Measurements from ENCODE around the gene CREB3L4. TPM values are rescaled to one million over a fixed set of nuclear protein-coding genes. Genes with fewer than 3 reads are reported as not detected.

The CREB3L4 gene
- total and polyA plus RNA-seq, 2 donors = 17.7 to 26.2 TPM

DNA sequence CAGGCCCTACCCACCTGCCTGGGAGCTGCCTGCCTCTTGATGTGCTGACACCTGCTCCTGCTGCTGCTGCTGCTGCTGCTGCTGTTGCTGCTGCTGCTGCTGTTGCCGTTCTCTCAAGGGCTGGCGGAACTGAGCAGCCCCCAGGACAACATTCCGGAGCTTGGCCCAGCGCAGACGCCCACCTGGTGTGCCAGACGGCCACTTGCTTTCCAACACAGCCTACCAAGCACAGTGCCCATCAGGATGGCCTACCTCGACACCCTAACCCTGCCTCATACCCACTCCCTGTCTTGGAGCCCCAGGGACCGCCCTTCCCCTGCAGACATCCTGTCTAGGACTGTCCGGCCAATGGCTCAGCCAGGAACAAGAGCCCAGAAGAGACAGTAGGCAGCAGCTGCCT lies 33.0 kb upstream of the CREB3L4 start:
- no peak for DNase-seq (ENCODE audit: low read depth in 6 of 9, low spot score in 9 of 9)
- Histone ChIP-seq H3K36me3 (ENCODE audit: control insufficient read depth in 2 of 2, insufficient read depth in 2 of 2, low read length in 1 of 2) (peaks cover 74 to 84% of the 10 kb centered on the region in 2 donors), H3K27ac (ENCODE audit: low read depth in 1 of 2, low read length in 1 of 2) (no peak overlapping the region), H3K4me1 (ENCODE audit: control insufficient read depth in 2 of 2, insufficient read depth in 2 of 2, low read length in 2 of 2) (no peaks in the 10 kb centered on the region), H3K27me3 (ENCODE audit: control insufficient read depth in 2 of 2, insufficient read depth in 1 of 2, low read length in 1 of 2) (no peaks in the 10 kb centered on the region), H3K4me3 (ENCODE audit: low read length in 2 of 2) (no peak overlapping the region), H3K9me3 (ENCODE audit: control insufficient read depth in 2 of 2, insufficient read depth in 1 of 2, low read length in 1 of 2) (no peaks in the 10 kb centered on the region)
- WGBS = 99% methylated on average over 9 of the region's 9 CpGs

DNA sequence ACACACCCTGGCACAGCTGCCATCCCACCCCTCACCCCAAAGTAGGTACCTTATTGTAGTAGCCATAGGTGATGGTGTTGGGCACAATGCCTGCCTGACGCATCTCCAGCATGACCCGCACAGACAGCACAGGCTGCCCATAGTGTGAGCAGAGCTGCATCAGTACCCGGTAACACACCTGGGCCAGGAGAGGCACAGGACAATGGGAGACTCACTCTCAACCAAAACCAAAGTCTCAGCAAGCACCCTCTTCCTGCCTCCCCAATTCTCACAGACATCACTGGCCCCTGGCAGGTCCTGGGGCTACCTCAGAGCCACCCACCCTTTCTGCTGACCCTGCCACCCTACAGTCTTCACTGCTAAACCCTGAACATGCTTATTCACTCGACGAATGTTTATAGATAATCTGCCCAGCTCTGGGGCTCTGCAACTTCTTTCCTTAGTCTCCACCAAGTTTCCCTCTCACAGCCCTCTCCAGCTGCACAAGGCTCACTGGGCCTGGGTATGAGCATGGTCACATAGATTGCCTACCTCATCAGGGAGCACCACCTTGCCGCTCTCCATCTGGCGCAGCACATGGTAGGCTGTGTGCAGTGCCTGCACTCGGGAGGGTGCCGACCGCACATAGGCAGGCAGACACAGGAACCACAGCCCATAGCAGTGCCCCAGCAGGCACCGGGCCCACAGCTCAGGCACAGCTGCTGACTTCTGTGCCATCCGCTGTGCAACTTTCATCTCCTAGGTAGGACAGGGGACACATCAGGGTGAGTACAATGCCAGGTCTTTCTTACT lies 31.5 kb upstream of the CREB3L4 start:
- 98% methylated on average over 12 of the region's 12 CpGs for WGBS
- Histone ChIP-seq H3K9me3 (ENCODE audit: control insufficient read depth in 2 of 2, insufficient read depth in 1 of 2, low read length in 1 of 2) (no peaks in the 10 kb centered on the region), H3K27ac (ENCODE audit: low read depth in 1 of 2, low read length in 1 of 2) (no peak overlapping the region), H3K4me1 (ENCODE audit: control insufficient read depth in 2 of 2, insufficient read depth in 2 of 2, low read length in 2 of 2) (no peaks in the 10 kb centered on the region), H3K4me3 (ENCODE audit: low read length in 2 of 2) (no peak overlapping the region), H3K27me3 (ENCODE audit: control insufficient read depth in 2 of 2, insufficient read depth in 1 of 2, low read length in 1 of 2) (no peaks in the 10 kb centered on the region), H3K36me3 (ENCODE audit: control insufficient read depth in 2 of 2, insufficient read depth in 2 of 2, low read length in 1 of 2) (peaks cover 79 to 84% of the 10 kb centered on the region in 2 donors)
- DNase-seq (ENCODE audit: low read depth in 6 of 9, low spot score in 9 of 9) = no peak

DNA sequence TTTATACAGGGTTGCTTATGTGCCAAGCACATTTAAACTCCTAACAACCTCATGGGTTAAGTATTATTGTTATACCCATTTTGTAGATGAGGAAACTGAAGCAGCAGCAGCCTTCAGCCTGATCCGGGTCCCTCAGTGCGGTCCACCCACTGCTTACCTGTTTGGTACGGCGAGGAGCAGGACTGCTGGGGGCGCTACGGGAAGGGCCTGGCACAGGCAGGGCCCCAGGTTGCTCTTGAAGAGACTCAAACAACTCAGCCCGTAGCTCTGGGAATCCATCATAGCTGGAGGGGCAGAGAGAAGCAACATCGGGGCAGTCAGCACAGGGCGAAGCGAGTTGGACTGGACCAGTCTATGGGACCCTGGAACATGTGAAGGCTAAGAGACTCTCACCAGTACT lies 30.4 kb upstream of the CREB3L4 start:
- Histone ChIP-seq H3K4me3 (ENCODE audit: low read length in 2 of 2) (no peak overlapping the region), H3K27me3 (ENCODE audit: control insufficient read depth in 2 of 2, insufficient read depth in 1 of 2, low read length in 1 of 2) (no peaks in the 10 kb centered on the region), H3K27ac (ENCODE audit: low read depth in 1 of 2, low read length in 1 of 2) (no peak overlapping the region), H3K36me3 (ENCODE audit: control insufficient read depth in 2 of 2, insufficient read depth in 2 of 2, low read length in 1 of 2) (peaks cover 83 to 88% of the 10 kb centered on the region in 2 donors), H3K9me3 (ENCODE audit: control insufficient read depth in 2 of 2, insufficient read depth in 1 of 2, low read length in 1 of 2) (no peaks in the 10 kb centered on the region), H3K4me1 (ENCODE audit: control insufficient read depth in 2 of 2, insufficient read depth in 2 of 2, low read length in 2 of 2) (no peaks in the 10 kb centered on the region)
- WGBS = 98% methylated on average over 10 of the region's 10 CpGs
- no peak for DNase-seq (ENCODE audit: low read depth in 6 of 9, low spot score in 9 of 9)

GRCh38 chr1:153938996-153939395 lies 28.7 kb upstream of the CREB3L4 start:
- peaks cover 77 to 87% of the 10 kb centered on the region in 2 donors for H3K36me3 ChIP-seq (ENCODE audit: control insufficient read depth in 2 of 2, insufficient read depth in 2 of 2, low read length in 1 of 2)
- H3K27me3 ChIP-seq (ENCODE audit: control insufficient read depth in 2 of 2, insufficient read depth in 1 of 2, low read length in 1 of 2) = no peaks in the 10 kb centered on the region
- DNase-seq (ENCODE audit: low read depth in 6 of 9, low spot score in 9 of 9) = no peak
- no peaks in the 10 kb centered on the region for H3K9me3 ChIP-seq (ENCODE audit: control insufficient read depth in 2 of 2, insufficient read depth in 1 of 2, low read length in 1 of 2)
- H3K4me1 ChIP-seq (ENCODE audit: control insufficient read depth in 2 of 2, insufficient read depth in 2 of 2, low read length in 2 of 2) = peaks cover under 1 to 4% of the 10 kb centered on the region in 2 donors
- no peak overlapping the region for H3K4me3 ChIP-seq (ENCODE audit: low read length in 2 of 2)
- WGBS = over 99% methylated on average over 3 of the region's 3 CpGs
- H3K27ac ChIP-seq (ENCODE audit: low read depth in 1 of 2, low read length in 1 of 2) = no peak overlapping the region

- H3K36me3 ChIP-seq (ENCODE audit: control insufficient read depth in 2 of 2, insufficient read depth in 2 of 2, low read length in 1 of 2) = peaks cover 73 to 86% of the 10 kb centered on the region in 2 donors
- no peak overlapping the region for H3K4me3 ChIP-seq (ENCODE audit: low read length in 2 of 2)
- DNase-seq (ENCODE audit: low read depth in 6 of 9, low spot score in 9 of 9) = no peak
- 99% methylated on average over 12 of the region's 12 CpGs for WGBS
- H3K9me3 ChIP-seq (ENCODE audit: control insufficient read depth in 2 of 2, insufficient read depth in 1 of 2, low read length in 1 of 2) = no peaks in the 10 kb centered on the region
- H3K27me3 ChIP-seq (ENCODE audit: control insufficient read depth in 2 of 2, insufficient read depth in 1 of 2, low read length in 1 of 2) = no peaks in the 10 kb centered on the region
- H3K27ac ChIP-seq (ENCODE audit: low read depth in 1 of 2, low read length in 1 of 2) = no peak overlapping the region
- peaks cover 5 to 8% of the 10 kb centered on the region in 2 donors for H3K4me1 ChIP-seq (ENCODE audit: control insufficient read depth in 2 of 2, insufficient read depth in 2 of 2, low read length in 2 of 2)
Measured at GRCh38 chr1:153939476-153939875, 28.2 kb upstream of the CREB3L4 start.

DNA sequence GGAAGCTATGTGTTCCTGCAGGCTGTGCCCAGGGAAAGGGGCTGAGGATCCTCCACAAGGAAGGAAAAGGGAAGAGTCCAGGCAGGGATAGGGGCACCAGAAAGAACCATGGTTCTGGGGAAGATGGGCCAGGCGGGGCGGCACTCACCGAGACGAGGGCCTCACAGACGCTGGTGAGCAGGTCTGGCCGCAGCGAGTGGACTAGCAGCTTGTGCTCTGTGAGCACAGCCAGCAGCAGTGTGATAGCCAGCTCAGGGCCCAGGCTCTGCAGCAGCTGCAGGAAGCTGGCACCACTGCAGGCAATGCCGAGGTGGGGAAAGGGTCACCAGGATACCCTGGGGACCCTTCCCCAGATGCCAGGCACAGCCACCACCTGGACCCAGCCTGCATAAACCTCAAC lies 26.9 kb upstream of the CREB3L4 start:
- Histone ChIP-seq H3K27ac (ENCODE audit: low read depth in 1 of 2, low read length in 1 of 2) (no peak overlapping the region), H3K36me3 (ENCODE audit: control insufficient read depth in 2 of 2, insufficient read depth in 2 of 2, low read length in 1 of 2) (peaks cover 63 to 76% of the 10 kb centered on the region in 2 donors), H3K9me3 (ENCODE audit: control insufficient read depth in 2 of 2, insufficient read depth in 1 of 2, low read length in 1 of 2) (no peaks in the 10 kb centered on the region), H3K4me1 (ENCODE audit: control insufficient read depth in 2 of 2, insufficient read depth in 2 of 2, low read length in 2 of 2) (peaks cover 11 to 19% of the 10 kb centered on the region in 2 donors), H3K4me3 (ENCODE audit: low read length in 2 of 2) (no peak overlapping the region), H3K27me3 (ENCODE audit: control insufficient read depth in 2 of 2, insufficient read depth in 1 of 2, low read length in 1 of 2) (no peaks in the 10 kb centered on the region)
- DNase-seq (ENCODE audit: low read depth in 6 of 9, low spot score in 9 of 9) = no peak
- over 99% methylated on average over 8 of the region's 8 CpGs for WGBS

- no peak overlapping the region for H3K27ac ChIP-seq (ENCODE audit: low read depth in 1 of 2, low read length in 1 of 2)
- H3K36me3 ChIP-seq (ENCODE audit: control insufficient read depth in 2 of 2, insufficient read depth in 2 of 2, low read length in 1 of 2) = peaks cover 50 to 62% of the 10 kb centered on the region in 2 donors
- WGBS = 96% methylated on average over 34 of the region's 34 CpGs
- DNase-seq (ENCODE audit: low read depth in 6 of 9, low spot score in 9 of 9) = no peak
- H3K27me3 ChIP-seq (ENCODE audit: control insufficient read depth in 2 of 2, insufficient read depth in 1 of 2, low read length in 1 of 2) = no peaks in the 10 kb centered on the region
- H3K4me1 ChIP-seq (ENCODE audit: control insufficient read depth in 2 of 2, insufficient read depth in 2 of 2, low read length in 2 of 2) = peaks cover 11 to 24% of the 10 kb centered on the region in 2 donors
- no peaks in the 10 kb centered on the region for H3K9me3 ChIP-seq (ENCODE audit: control insufficient read depth in 2 of 2, insufficient read depth in 1 of 2, low read length in 1 of 2)
- H3K4me3 ChIP-seq (ENCODE audit: low read length in 2 of 2) = no peak overlapping the region
Measured at GRCh38 chr1:153941826-153942725, 25.6 kb upstream of the CREB3L4 start.

GRCh38 chr1:153942766-153943549 lies 24.7 kb upstream of the CREB3L4 start:
- Histone ChIP-seq H3K27me3 (ENCODE audit: control insufficient read depth in 2 of 2, insufficient read depth in 1 of 2, low read length in 1 of 2) (no peaks in the 10 kb centered on the region), H3K4me3 (ENCODE audit: low read length in 2 of 2) (no peak overlapping the region), H3K27ac (ENCODE audit: low read depth in 1 of 2, low read length in 1 of 2) (no peak overlapping the region), H3K36me3 (ENCODE audit: control insufficient read depth in 2 of 2, insufficient read depth in 2 of 2, low read length in 1 of 2) (peaks cover 50 to 62% of the 10 kb centered on the region in 2 donors), H3K9me3 (ENCODE audit: control insufficient read depth in 2 of 2, insufficient read depth in 1 of 2, low read length in 1 of 2) (no peaks in the 10 kb centered on the region), H3K4me1 (ENCODE audit: control insufficient read depth in 2 of 2, insufficient read depth in 2 of 2, low read length in 2 of 2) (peaks cover 11 to 26% of the 10 kb centered on the region in 2 donors)
- no peak for DNase-seq (ENCODE audit: low read depth in 6 of 9, low spot score in 9 of 9)
- WGBS = 95% methylated on average over 11 of the region's 11 CpGs

Measured in thymus (tissue), 11 donors.